ENCODE data around the gene ZFYVE26.

GRCh38 chr14:67768219-67768618 lies 48.2 kb downstream of the ZFYVE26 start:
- TF ChIP-seq CTCF (IDR thresholded peaks at IDR 0.05) (no peak), POLR2A (IDR thresholded peaks at IDR 0.05) (no peak)

All from body of pancreas (tissue), 4 donors.